LNCaP clone FGC (cell line): ENCODE measurements around the gene TMEM164.

Experiments
- DNase-seq: peaks from one replicate; pipeline ENCODE4 v3.0.0-alpha.2; 2011; ENCODE audit warnings: low read depth
- H3K4me3 ChIP-seq: 2 replicates; pipeline ENCODE4 v1.5.1; 2011; ENCODE audit warnings: mild to moderate bottlenecking, low read depth, low read length, control low read depth
- TF ChIP-seq, protein P1 (sequence below): IDR thresholded peaks from 2 replicates; pipeline ENCODE4 v1.5.1; 2012; ENCODE audit warnings: mild to moderate bottlenecking; ENCODE audit not compliant: control insufficient read depth, insufficient read depth; ENCODE audit errors: extremely low read depth

The TMEM164 gene

DNA sequence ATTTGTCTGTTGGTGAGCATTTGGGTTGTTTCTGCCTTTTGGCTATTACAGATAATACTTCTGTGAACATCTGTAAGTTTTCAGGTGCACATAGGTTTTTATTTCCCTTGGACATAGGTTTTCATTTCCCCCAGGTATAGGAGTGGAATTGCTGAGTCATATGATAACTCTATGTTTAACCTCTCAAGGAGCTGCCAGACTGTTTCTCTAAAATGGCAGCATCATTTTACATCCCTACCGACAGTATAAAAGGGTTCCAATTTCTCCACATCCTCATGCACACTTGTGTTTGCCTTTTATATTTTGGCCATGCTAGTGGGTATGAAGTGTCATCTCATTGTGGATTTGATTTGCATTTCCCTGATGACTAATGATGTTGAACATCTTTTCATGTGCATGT lies 53.5 kb downstream of the TMEM164 start:
- DNase-seq = no peak
- H3K4me3 ChIP-seq = no peak overlapping the region
- TF ChIP-seq, protein P1, sequence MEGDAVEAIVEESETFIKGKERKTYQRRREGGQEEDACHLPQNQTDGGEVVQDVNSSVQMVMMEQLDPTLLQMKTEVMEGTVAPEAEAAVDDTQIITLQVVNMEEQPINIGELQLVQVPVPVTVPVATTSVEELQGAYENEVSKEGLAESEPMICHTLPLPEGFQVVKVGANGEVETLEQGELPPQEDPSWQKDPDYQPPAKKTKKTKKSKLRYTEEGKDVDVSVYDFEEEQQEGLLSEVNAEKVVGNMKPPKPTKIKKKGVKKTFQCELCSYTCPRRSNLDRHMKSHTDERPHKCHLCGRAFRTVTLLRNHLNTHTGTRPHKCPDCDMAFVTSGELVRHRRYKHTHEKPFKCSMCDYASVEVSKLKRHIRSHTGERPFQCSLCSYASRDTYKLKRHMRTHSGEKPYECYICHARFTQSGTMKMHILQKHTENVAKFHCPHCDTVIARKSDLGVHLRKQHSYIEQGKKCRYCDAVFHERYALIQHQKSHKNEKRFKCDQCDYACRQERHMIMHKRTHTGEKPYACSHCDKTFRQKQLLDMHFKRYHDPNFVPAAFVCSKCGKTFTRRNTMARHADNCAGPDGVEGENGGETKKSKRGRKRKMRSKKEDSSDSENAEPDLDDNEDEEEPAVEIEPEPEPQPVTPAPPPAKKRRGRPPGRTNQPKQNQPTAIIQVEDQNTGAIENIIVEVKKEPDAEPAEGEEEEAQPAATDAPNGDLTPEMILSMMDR = no peak

GRCh38 chrX:110059410-110059809 lies 56.5 kb downstream of the TMEM164 start:
- H3K4me3 ChIP-seq = no peak overlapping the region
- DNase-seq = no peak
- TF ChIP-seq, protein P1 = no peak

GRCh38 chrX:110060317-110060716 lies 57.4 kb downstream of the TMEM164 start:
- no peak for DNase-seq
- TF ChIP-seq, protein P1 = no peak
- H3K4me3 ChIP-seq = no peak overlapping the region

- TF ChIP-seq, protein P1 = no peak
- no peak overlapping the region for H3K4me3 ChIP-seq
- DNase-seq = no peak
These were observed 58.1 kb downstream of the TMEM164 start for GRCh38 chrX:110060846-110061537.

DNA sequence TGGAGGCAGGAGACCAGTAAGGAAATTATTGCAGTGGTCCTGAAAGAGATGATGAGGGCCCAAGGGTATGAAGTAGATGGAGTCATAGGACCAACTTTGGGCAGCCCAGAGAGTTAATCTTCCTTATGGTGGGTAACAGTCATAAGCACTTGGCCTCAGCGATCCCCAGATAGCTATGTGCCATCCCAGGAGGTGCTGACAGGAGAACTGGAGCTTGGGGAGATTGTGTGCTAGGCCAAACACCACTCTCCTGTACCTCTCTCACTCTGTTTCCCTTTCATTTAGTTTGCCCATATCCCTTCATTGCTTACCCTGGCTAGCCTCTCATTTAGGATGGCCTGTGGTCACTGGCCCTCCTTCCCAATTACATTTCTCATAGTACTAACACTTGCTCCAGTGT lies 60.0 kb downstream of the TMEM164 start:
- no peak for DNase-seq
- TF ChIP-seq, protein P1 = no peak
- H3K4me3 ChIP-seq = no peak overlapping the region

DNA sequence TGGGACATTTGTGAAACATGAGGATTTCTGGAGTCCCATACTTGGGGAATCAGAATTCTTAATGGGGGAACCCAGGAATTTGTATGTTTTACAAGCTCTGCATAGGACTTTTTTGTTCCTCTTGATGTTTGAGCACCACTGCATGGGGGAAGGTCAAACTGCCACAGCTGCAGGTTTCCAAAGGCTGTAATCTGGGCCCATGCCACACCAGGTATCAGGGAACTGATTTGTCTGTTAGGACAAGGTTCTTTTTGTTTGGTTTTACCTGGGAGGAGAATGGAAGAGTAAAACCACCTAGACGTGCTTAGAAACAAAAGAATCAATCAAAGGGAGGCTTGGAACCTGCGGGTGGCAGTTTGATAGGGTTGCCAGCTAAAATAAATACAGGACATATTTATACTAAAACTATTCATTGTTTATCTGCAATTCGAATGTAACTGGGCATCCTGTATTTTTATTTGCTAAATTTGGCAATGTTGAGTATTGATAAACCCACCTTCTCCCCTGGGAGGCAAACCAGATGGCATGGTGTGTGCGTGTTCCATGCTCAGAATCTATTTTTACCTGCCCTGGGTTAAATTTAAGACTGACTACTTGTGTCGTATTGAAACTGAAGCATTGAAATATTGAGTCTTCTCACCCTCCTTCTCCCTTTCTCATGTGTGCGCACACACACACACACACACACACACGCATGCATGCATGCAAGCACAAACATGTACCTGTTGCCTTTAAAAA lies 63.7 kb downstream of the TMEM164 start:
- H3K4me3 ChIP-seq = no peak overlapping the region
- TF ChIP-seq, protein P1 = no peak
- DNase-seq = no peak
